GM19452 (cell line): ENCODE results near the gene C16orf89.
"Not testable (repeated sequence)": the region's sequence is repeated elsewhere in the genome, so short reads cannot be mapped to it uniquely, and the experiment has no call there.

ENCODE experiments used
- ATAC-seq: cut with Tn5 transposase; IDR thresholded peaks from one replicate; pipeline ENCODE4 v1.9.1; 2021; ENCODE audit not compliant: unreplicated experiment

C16orf89 gene

GRCh38 chr16:5062051-5062450 lies 3.7 kb downstream of the C16orf89 start:
- no peak for ATAC-seq

- ATAC-seq, result no peak
Measured at GRCh38 chr16:5060073-5060641, 5.6 kb downstream of the C16orf89 start.

- ATAC-seq, result no peak
Measured at GRCh38 chr16:5059386-5060072, 6.2 kb downstream of the C16orf89 start.

- no peak for ATAC-seq
Measured at GRCh38 chr16:5058476-5058875, 7.3 kb downstream of the C16orf89 start.

GRCh38 chr16:5056352-5056751 lies 9.4 kb downstream of the C16orf89 start:
- no peak for ATAC-seq

- no peak for ATAC-seq
Measured at GRCh38 chr16:5054876-5055865, 10.6 kb downstream of the C16orf89 start.

GRCh38 chr16:5046914-5047313 lies 18.8 kb downstream of the C16orf89 start:
- no peak for ATAC-seq

GRCh38 chr16:5045499-5046115 lies 20.1 kb downstream of the C16orf89 start:
- no peak for ATAC-seq

- ATAC-seq, result not testable (repeated sequence)
Measured at GRCh38 chr16:5044581-5044980, 21.2 kb downstream of the C16orf89 start.

- ATAC-seq, result no peak
Measured at GRCh38 chr16:5044011-5044540, 21.7 kb downstream of the C16orf89 start.

GRCh38 chr16:5042574-5043171 lies 23.1 kb downstream of the C16orf89 start:
- ATAC-seq, result no peak

GRCh38 chr16:5041600-5042133 lies 24.1 kb downstream of the C16orf89 start:
- ATAC-seq, result peak; percentile 69

GRCh38 chr16:5040451-5040850 lies 25.3 kb downstream of the C16orf89 start:
- no peak for ATAC-seq

GRCh38 chr16:5036228-5037156 lies 29.3 kb downstream of the C16orf89 start:
- no peak for ATAC-seq

- ATAC-seq, result no peak
Measured at GRCh38 chr16:5035909-5036227, 29.9 kb downstream of the C16orf89 start.

GRCh38 chr16:5034167-5034523 lies 31.6 kb downstream of the C16orf89 start:
- ATAC-seq, result no peak

- peak; percentile 79 for ATAC-seq
Measured at GRCh38 chr16:5033256-5034166, 32.2 kb downstream of the C16orf89 start, which contains the start of gene NAGPA. NAGPA (minus strand) TSS chr16:5033935; CDS start chr16:5033914, 21 bp downstream.

- no peak for ATAC-seq
Measured at GRCh38 chr16:5032748-5033167, 33.0 kb downstream of the C16orf89 start.
